ENCODE data around the gene MRPL49.
"Not testable (repeated sequence)": the region's sequence is repeated elsewhere in the genome, so short reads cannot be mapped to it uniquely, and the experiment has no call there.

The MRPL49 gene

DNA sequence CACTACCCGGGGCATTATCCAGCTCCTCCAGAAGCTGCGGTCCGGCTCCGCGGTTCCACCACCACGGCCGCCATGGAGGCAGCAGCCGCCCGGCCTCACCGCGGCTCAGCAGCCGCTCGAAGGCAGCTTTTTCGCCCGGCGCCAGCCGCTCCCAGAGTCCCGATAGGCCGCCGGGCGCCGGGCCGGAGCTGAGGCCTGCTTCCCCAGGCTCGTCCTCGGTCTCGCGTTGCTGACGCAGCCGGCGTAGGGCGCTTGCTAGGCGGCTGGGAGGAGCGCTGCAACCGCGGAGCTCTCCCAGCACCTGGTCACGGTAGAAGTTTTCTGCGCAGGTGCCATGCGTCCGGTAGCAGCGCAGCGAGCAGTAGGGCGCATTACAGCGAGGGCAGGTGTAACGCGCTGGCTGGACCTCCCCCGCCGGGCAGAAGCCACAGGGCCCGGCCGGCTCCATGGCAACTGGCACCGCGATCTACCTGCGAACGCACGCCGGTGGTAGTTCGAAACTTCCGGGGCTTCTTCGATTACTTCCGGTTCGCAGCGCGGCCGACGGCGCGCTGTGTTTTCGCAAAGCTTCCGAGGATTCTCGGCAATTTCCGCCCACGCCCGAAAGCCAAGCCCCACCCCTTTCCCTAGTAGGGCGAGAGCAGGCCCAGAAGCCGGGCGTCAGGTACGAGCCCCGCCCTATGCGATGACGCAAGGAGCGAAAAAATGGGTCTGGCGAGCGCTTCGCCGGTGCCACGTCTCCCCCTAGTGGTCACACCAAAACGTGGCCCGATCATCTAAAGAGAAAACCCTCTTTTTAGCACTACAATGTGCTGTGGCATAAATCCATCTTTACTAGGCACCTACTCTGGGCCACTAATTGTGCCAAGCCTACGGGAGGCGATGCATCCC, 4.7 kb upstream of the MRPL49 start, which contains the start of gene ZNHIT2:
ZNHIT2 (minus strand) TSS at position 496 of the 891 bp plus-strand sequence; CDS start at position 448, 48 bp downstream.
- DNase-seq (ENCODE audit: low read depth) = peak; percentile 100

DNA sequence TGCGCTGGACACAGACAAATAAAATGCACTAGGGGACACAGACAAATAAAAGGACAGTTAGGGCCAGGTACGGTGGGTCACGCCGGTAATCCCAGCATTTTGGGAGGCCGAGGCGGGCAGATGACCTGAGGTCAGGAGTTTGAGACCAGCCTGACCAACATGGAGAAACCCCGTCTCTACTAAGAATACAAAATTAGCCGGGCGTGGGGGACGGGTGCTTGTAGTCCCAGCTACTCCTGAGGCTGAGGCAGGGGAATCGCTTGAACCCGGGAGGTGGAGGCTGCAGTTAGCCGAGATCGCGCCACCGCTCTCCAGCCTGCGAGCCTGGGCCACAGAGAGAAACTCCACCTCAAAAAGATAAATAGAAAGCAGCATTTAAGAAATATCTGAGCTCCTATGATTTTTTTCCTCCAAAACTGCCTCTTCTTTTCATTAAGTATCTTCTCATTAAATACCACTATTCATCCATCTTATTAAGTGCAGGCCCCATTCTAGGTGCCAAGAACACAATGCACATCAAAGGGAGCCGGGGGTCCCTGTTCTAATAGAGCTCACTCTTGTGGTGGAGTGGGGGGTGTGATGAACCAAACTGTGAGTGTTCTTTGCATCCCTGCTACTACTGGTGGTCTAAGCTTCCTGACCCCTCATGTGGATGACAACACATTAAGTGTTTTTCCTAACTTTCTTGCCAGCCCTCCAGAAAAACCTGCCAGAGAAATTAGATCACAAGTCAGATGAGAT, 3.9 kb upstream of the MRPL49 start:
- no peak for DNase-seq (ENCODE audit: low read depth)

DNA sequence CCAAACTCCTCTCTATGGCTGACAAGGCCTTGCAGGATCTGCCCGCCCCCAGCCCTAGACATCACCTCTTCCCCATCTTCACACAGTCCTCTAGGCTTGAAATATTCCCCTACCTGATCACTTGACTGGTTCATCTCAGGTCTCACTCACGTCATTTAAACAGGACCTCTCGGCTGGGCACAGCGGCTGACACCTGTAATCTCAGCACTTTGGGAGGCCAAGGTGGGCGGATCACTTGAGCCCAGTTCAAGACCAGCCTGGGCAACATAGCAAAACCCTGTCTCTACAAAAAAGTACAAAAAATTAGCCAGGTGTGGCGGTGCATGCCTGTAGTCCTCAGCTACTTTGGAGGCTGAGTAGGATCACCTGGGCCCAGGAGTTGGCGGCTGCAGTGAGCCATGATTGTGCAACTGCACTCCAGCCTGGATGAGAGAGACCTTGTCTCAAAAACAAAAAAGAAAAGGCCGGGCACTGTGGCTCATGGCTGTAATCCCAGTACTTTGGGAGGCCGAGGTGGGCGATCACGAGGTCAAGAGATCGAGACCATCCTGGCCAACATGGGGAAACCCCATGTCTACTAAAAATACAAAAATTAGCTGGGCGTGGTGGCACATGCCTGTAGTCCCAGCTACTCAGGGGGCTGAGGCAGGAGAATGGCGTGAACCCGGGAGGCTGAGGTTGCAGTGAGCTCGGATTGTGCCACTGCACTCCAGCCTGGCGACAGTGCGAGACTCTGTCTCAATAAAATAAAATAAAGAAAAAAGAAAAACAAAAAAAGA, 3.0 kb upstream of the MRPL49 start:
- DNase-seq (ENCODE audit: low read depth) = not testable (repeated sequence)

DNA sequence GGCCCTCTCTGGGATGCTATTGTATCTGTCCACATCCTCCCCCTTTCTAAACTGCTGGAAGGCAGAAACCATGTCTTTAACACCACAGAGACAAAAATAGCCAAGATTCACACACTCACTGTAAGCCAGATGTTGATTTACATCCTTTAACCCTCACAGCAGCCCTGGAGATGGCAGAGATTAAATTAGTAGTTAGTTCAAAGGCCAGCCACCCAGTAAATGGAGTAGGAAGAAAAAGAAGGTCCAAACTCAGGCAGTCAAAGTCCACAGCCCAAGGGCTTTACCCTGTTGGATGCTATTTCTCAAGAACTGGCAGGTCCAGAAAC, 2.5 kb upstream of the MRPL49 start:
- no peak for DNase-seq (ENCODE audit: low read depth)

DNA sequence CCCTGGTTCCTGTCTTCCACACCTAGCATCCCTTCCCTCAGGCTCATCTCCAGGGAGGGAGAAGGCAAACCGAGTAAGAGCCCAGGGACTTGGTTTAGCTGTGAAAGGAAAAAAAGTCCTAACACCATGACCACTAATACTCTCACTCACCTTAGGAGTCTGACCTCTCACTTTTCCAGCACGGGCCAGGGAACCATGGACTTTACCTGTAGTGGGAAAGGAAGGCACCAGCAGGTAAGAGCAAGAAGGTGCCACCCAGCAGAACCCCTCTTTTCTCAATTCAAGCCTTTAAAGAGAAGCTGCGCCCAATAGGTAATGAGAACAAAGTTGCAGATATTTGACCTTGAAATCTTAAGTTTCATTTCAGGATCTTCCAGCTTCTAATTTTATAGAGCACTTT, 1.3 kb upstream of the MRPL49 start:
- DNase-seq (ENCODE audit: low read depth) = no peak

DNA sequence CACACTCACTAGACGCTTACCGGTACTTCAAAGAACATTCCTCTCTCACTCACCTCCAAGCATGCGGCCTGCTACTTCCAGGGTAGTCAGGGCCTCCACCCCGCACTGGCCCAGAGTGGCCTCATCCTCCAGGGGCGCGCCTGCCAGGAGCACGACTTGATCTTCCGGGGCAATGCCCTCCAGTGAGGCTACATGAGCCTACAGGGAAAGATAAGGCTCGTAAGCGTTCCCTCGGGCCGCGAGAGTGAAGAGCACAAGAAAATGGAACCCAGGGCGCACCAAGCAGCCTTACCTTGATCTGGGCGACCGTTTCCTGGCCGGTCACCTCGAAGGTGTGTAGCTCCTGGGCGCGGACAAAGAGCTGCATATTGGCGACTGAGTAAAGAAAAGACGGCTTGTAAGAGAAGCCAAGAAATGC, 665 bp upstream of the MRPL49 start:
- DNase-seq (ENCODE audit: low read depth) = no peak

DNA sequence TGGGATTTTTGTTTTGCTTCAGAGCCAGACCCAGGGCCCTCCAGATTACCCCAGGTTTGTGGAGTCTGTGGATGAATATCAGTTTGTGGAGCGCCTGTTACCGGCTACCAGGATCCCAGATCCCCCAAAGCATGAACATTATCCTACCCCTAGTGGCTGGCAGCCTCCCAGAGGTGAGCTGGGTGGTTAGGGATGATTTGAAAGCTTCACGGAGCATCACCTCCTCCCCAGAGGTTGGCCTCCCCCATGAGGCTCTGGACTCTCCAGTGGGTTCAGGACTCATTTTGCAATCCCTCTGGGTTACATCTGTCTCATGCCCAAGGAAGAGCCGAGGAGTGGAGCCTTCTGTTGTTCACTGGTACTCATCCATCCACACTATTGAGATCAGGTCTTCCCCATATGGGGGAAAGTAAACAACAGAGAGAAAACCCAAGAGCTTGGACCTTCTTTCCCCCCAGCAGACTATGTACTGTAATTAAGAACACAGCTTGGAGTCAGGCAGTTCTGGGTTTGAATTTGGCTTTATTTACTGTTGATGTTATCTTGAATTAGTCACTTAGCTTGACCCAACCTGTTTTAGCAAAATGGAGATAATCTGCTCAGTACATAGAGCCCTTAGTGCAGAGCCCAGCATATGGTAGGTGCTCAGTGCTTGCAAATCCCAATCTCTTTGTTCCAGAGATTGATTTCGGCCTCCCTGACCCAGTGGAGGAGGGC, 2.5 kb downstream of the MRPL49 start:
- no peak for DNase-seq (ENCODE audit: low read depth)

DNA sequence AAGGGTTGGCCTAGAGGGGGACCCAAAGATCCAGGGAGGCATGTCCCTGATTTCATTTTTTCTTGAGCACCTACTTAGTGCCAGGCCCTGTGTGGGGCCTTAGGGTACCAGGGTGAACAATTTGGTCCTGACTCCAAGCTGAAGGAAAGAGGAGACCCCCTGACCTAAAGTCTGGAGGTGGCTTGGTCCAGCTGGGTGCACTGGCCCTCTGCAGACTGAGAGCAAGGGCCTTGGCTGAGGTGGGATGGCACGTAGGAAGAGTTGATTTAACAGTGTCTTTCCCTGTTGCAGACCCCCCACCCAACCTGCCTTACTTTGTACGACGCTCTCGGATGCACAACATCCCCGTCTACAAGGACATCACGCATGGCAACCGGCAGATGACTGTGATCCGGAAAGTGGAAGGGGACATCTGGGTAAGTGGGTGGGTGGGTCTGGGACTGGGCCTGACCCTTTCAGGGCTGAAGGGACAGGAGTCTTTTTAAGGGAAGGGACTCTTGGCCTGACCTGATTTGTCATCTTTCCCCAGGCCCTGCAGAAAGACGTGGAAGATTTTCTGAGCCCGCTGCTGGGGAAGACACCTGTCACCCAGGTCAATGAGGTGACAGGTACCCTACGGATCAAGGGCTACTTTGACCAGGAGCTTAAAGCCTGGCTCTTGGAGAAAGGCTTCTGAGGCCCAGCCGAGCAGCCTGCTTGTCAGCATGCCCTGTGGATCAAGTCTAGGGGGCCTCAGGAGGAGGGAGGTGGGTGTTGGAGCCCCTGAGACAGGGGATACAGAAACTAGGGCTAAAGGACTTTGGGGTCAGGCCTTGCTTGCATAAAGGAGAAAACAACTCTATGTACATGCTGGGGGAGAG, 3.3 kb downstream of the MRPL49 start:
- no peak for DNase-seq (ENCODE audit: low read depth)

DNA sequence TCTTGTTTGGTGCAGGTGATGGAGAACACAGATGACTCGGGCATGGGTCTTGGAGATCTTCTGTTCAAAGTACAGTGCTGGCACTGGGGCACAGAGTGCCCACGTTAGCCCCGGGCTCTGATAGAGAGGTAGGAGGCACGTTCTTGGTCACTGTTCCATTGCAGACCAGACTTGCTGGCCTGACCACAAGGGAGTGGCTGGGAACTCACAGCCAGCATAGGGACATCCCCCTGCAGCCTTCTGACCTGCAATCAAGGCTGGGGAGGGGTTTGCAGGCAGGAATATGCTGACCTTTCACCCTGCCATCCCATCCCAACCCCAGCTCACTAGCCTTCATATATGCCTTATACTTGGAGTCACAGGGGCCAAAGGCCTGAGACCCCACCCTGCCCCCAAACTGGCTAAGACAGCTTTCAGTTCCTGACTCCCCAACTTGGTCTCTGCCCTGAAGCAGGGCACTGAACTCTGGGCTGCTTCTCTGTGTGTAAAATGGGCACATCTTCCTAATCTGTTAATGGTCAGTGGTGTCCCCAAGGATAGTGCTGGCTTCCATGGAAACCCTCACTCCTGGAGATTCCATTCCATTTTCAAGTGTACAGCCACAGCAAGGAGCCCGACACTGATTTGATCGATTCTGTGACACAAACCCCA, 4.6 kb downstream of the MRPL49 start:
- DNase-seq (ENCODE audit: low read depth) = no peak

DNA sequence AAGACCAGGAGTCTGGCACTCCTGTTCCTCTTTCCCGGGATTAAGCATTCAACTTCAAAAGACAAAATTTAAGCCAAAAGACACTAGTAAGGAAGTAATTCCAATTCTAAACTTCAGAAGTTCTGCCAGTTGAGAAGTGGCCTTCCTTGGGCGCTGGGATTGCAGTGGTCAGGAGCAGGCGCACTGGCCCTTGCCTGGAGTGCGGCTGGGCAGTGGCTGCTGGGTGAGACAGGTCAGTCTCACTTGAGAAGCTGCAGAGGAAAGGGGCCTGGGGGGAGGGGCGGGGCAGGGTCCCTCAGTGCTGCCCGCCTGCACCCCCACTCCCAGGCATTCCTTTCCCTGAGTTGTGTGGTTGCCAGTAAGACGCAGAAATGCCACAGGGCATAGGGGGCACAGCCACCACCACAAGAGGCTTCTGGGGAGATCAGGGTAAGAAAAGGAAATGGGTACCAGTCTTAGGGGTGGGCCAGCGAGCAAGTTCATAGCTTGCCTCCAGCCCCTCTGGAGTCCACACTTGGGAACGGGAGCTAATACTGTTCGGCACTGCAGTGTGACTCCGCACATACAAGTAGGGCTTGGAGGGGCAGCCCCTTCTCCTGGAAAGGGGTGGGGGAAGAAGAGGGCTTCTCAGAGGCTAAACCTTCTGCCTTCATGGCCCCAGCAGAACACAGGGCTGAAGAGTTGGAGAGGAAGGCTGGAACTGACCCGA, 5.5 kb downstream of the MRPL49 start:
- DNase-seq (ENCODE audit: low read depth) = no peak

DNA sequence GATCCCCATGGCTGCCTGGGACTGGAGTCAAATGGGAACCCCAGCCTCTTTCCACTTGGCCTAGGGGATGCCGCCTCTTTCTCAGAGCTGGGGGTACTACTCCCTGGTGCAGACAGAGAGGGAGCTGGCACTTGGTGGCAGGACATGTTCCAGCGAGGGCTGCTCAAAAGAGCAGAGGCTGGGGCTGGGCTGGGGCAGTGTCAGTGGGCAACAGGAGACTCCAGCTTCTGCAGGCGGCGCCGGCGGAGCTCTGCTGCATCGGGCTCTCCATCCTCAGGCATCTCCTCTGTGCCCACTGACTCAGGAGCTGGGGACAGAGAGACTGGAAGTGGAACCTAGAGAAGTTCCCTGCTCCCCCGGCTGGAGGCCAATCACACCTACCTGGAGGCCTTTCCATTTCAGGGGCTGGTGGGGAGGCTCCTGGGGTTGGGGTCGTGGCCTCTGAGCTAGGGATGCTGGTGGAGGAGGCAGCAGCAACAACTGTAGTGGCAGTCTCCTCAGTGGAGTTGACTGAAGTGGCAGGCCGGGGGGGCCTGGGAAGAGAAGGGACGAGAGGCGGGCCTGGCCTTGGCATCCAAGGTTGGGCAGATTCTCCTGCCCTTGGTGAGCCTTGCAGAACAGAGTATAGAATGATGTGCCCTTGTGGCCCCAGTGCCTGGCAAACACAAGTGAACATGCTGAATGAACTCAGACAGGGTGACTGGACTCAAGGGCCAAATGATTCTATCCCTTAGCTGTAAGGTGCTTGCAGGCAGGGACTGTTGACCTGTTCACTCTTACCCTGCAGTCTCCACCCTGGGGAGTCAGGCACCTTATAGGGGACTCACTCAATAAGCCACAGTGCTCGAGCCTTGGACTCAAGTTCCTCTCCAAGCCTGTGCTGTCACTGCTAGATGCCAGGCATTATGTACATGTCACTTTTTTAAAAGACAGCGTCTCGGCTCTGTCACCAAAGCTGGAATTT, 6.3 kb downstream of the MRPL49 start:
- no peak for DNase-seq (ENCODE audit: low read depth)

DNA sequence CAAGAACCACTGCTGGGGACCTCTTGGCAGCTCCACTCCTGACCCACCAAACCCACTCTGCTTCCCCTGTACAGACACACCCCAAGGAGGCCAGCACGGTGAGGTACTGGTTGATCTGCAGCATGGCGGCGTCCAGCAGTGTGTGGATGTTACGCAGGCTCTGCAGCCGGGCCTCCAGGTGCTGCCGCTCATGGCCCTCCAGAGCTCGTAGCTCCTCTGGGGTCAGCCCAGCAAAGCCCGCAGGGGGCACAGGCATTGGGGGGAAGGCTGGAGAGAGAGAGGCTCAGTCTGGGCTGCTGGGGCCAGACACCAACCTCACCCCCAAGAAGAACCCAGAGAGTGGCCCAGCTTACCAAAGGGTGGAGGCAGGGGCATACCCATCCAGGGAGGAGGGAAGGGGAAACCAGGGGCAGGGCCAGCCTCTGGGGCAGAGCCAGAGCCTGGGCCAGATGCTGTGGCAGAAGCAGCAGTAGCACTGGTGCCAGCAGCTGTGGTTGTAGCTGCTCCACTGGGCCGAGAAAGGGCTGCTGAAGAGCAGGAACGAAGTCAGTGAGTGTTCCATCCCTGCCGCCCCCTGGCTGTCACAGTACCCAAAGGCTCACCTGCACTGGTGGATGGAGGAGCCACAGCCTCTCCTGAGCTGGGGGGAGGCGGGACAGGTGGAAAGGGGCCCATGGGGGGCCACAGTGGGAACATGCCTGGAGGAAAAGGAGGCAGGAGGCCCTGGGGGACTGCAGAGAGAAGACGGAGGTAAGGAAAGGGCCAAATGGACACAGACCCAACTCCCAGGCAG, 7.7 kb downstream of the MRPL49 start:
- no peak for DNase-seq (ENCODE audit: low read depth)

DNA sequence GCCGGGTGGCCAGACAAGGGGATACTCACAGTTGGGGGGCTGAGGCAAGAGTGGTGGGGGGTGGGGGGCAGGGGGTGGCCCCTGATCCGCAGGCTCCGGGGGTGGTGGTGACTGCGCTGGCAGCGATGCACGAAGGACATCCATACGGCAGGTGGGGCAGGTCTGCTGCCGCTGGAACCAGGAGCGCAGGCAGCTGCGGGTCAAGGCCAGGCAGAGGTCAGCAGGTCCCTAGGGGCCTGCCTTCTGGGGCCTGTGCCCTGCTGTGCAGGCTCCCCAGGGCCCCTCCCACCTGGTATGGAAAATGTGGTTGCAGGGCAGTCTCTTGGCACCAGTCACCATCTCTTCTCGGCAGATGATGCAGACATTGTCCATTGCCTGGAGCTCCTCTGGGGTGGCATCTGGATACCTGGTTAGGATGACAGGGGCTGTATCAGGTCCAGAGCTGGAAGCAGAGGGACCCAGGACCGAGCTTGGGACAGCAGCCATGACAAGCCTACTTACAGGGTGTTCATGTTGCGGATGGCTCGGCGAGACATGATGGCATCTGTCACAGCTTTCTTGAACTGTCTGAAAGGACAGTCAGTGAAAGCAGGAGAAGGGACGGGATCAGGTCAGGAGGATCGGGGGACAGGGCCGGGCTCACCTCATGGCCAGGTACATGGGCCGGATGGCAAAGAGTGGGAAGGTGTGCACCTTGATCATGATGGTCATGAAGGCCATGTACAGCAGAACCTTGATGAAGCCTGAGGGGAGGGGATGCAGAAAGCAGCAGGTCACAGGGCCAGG, 8.7 kb downstream of the MRPL49 start:
- DNase-seq (ENCODE audit: low read depth) = no peak

DNA sequence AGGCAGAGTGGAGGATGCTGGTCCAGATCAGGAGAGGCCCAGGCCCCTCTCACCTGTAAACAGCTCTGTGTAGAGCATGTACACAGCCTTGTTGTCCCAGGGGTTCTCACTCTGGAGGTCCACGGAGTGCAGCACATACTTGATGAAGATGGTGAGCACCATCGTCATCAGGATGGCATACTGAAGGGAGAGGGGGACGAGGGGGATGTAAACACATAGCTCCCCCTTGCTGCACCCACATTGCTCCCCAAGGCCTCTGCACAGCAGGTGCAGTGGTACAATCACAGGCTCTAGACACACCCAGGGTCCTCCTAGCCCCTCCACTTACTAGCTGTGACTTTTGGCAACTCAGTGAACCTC, 9.3 kb downstream of the MRPL49 start:
- no peak for DNase-seq (ENCODE audit: low read depth)

DNA sequence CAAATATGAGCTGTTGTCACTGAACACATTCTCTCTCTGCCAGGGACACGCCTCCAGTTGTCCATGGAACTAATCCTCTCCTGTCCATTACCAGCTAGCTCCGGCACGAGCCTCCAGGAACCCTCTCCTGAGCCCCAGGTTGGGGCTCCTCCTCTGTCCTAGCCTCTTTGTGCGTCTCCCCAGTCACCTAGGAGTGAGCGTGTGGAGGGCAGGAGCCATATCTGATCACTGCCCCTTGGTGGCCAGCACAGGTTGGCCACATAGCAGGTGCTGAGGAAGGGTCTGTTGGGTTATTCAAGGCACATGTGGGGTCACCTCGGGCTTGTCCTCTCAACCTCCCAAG, 9.7 kb downstream of the MRPL49 start:
- no peak for DNase-seq (ENCODE audit: low read depth)

DNA sequence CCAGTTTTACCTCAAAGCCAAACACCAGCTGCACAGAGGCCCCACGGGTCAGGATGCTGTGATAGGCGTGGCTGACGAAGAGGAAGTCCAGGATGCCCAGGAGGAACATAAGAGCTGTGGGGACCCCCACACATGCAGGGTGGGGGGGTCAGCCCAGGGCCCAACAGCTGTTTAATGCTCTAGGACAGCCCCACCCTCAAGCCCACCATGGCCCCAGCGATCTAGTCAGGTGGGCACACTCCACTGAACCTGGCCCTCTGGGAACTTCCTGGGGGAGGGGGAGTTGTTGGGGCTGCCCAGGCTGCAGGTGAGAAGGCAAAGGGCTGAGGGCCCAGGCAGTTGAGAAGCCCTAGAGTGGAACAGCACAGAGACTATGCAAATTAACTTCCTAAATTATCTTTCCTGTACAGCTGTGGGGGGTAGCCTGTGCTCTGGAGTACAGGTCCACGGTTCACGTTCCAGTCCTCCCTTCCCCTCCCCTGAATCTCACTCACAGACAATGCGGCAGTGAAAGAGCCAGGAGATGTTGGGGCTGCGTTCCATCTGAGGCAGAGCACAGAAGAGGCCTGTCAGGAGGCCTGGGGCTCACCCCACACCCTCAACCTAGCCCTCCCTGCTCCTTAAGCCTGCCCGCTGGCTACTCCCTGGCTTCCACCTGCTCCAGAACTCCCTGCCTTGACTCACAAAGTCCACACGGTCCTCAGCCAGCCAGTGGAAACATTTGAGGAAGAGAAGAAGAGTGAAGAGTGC, 10.3 kb downstream of the MRPL49 start:
- DNase-seq (ENCODE audit: low read depth) = no peak
